LHCN-M2 (cell line): ENCODE results near the gene CMTM5. TPM values are rescaled to one million over a fixed set of nuclear protein-coding genes. Genes with fewer than 3 reads are reported as not detected.

Experiments
- DNase-seq: peaks from one replicate; pipeline ENCODE4 v3.0.0-alpha.2; 2012; ENCODE audit warnings: low read depth
- polyA plus RNA-seq: library from polyadenylated mRNA; unstranded; fragments of >200 nt; gene quantifications from one replicate; pipeline ENCODE4 v1.2.1, GENCODE V29; 2012; ENCODE audit warnings: missing spikeins
- total RNA-seq: library from RNA; depleted of rRNA; stranded (reverse); fragments of >200 nt; gene quantifications from 2 replicates; pipeline ENCODE4 v1.2.3, GENCODE V29; 2014; rRNA removed

Gene CMTM5
- not detected in 2 replicates for total RNA-seq
- not detected for polyA plus RNA-seq

DNA sequence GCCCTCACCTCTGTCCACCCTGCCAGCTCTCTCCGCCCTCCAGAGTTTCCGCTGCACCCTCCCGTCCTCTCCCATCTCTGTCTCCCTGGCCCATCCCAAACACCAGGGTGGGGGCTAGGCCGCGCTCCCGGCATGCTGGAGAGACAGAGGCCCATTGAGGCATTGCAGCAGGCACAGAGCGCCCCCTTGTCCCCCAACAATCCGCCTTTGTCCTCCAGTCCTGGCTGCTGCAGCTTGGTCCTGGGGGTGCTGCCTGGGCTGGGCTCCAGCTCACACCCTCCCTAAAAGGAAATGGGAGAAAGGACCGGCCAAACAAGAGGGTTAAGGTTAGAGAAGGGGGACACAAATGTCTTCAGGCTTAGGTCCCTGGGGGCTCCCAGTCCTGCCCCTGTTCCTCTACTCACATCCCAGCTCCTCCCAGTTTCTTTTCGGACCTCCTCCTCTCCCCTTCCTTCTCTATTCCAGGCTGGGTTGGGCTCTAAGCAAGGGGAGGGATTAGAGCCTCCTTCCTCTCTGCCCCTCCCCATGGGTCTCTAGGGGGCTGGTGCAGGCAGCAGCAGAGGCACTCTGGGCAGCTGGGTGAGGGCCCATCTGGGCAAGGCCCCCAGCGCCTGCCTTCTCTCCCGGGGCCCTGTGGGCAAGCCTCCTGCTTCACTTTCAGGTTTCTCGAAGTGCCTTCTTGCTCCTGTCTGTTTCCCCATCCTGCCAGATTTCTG is at the start of gene CMTM5:
TSS of gene CMTM5 (plus strand) at position 565 of the 716 bp plus-strand sequence. CDS start 206 bp downstream, outside the sequence.
- no peak for DNase-seq

GRCh38 chr14:23327947-23328744 is 48.7 kb upstream of the CMTM5 start:
- peak; percentile 69 for DNase-seq

DNA sequence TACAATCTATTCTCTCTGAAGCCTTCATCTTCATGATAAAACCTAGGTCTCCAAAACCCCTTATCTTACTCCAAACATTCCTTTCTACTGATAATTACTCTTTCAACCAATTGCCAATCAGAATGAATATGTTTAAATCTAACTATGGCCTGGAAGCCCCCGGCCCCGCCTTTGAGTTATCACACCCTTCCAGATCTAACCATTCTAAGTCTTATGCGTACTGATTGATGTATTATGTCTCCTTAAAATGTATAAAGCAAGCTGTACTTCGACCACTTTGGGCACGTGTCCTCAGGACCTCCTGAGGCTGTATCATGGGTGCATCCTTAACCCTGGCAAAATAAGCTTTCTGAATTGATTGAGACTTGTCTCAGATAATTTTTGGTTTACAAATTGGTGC is 41.2 kb upstream of the CMTM5 start:
- no peak for DNase-seq

DNA sequence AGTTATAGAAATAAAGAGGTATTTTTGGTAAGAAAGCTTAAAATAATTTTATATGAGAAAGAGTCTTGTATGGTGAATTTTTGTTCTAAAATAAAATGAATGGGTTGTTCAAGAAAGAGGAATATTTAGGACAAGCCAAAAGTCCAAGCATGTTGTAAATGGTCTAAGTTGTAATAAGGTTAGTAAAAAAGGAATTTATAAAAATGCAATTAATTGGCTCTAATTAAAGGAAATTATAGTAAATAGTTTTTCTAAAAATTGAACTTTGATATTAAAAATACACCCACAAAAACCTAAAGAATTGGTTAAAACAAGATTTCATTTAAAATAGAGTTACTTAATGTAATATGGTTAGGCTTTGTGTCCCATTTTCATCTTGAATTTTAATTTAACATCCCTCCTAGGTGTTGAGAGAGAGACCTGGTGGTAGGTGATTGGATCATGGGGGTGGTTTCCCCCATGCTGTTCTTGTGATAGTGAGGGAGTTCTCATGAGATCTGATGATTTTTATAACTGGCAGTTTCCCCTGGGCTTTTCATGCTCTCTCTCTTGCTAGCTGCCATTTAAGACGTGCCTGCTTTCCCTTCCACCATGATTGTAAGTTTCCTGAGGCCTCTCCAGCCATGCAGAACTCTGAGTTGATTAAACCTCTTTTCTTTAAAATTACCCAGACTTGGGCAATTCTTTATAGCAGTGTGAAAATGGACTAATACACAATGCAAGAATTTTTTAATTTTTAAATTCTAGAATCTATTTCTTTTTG is 37.2 kb upstream of the CMTM5 start:
- DNase-seq = no peak

- DNase-seq = no peak
These were observed 32.4 kb upstream of the CMTM5 start for GRCh38 chr14:23344481-23344880.

DNA sequence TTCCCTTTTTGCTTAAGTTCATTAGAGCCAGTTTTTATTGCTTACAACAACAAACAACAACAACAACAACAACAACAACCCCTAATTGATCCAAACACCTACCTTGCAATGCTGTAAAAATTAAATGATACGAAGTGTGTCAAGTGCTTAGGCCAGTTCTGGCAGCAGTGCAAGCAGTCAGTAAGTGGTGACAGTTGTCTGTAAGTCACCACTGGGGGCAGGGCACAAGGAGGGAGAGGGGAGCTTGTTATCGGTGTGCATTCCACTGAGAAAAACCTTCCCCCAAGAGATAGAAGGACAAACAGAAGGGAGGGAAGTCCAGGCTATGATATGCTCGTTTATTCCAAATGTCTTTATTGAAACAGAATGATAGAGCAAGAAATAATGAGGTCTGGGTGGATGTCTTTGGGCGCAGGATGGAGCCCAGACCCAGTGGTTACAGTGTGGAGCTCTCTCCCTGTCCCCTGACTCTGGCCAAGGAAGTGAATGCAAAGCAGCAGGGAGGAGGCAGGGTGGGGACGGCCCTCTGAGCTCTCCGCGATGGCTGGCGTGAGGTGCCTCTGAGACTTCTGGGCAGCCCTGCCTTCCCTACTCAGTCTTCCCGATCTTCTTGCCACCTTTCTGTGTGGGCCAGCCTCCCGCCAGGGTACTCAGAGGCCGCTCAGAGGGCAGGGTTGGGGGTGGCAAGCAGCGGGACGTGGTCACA is 30.7 kb upstream of the CMTM5 start:
- no peak for DNase-seq

GRCh38 chr14:23346693-23347405 is 30.0 kb upstream of the CMTM5 start:
- no peak for DNase-seq

DNA sequence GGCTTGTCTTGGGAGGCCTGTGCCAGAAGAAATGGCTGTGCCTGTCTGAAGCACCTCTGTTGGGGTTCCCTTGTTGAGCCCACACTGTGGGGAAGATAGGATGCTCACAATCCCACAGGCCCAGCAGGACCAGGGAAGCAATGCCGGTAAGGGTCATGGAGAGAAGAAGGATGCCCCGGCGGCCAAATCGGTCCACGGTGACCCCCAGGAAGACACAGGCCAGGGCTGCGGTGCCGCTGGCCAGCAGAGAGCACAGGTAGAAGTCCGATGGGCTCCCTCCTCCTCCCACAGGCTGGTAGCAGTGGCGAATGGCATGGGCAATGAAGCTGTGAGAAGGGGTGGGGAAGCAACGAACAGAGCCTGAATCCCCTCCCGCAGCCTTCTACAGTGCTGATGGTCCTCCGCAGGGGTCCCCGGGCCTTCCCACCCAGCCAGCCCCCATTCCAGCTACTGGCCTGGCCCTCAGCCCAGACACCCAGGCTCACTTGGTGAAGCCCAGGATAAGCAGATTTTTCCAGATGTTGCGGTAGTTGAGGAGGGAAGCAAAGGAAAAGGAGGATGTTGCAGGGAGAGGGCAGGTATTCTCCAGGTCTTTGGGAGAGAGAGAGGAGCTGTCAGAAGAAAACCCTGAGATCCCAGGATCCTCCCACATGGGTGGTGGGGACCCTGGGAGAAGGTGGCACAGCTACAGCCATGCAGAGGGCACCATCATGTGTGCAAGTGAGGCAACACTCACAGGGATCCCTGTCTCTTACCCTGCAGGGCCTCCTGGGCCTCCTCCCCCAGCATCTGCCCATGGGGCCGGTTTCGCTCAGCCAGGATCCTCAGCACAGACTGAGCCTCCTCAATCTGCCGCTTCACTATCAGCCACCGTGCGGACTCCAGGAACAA is 29.2 kb upstream of the CMTM5 start:
- DNase-seq = no peak

DNA sequence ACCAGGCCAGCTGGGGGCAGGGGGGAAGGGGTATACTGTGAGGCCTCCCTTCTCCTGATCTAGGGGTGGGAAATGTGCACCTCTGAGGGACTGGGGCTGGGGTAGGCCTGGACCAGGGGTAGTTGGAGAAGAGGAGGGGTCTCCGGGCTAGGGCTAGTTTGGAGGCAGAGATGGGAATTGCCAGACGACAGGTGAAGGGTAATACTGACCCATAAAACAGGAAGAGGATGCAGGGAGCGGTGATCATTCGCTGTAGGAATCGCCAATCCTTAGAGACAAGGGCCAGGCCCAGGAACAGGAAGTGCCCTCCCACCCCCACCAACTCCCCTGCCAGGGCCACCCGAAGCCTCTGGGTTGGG is 28.6 kb upstream of the CMTM5 start:
- DNase-seq = no peak

GRCh38 chr14:23349156-23349845 is 27.5 kb upstream of the CMTM5 start:
- DNase-seq = no peak

GRCh38 chr14:23351681-23352505 is 25.0 kb upstream of the CMTM5 start:
- no peak for DNase-seq

DNA sequence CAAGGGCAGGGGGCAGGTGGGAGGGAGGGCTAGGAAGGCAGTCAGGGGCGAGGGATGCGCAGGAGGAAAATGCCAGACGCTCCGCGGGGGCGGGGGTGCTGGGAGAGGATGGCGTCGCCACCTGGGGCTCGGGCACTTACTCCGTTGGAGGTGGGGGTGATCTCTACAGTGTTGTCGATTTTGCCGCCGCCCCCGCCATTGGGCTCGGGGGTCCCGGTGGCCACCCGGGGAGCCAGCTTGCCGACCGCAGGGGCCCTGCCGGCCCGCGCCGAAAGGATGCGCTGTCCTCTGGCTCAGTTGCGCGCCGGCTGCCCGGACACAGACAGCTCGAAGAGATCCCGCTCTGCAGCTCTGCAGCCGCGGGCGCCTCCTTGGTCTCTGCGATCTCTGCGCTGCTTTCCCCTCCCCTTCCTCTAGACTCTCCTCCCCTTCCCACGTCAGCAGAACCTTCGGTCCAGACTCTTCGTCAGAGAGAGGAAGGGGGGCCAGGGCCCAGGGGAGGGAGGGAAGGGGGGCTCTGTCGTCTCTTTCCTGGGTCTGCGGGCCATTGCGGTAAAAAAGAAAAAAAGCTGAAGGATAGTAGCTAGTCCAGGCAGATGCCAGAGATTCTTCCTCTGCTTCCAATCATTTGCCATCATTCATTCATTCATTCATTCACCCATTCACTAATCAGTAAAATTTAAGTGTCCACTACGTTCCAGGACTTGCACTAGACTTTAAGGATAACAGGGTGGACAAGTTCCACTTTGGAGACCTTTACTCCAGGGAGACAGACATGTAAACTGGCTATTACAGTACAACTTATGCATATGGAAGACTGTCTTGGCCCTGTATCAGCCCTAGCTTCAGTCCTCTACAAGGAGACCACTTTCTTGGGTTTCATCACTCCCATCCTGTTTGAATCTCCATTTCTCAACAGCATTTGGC is 24.1 kb upstream of the CMTM5 start, which contains the start of gene SLC22A17:
TSS of gene SLC22A17 (minus strand) at position 382 of the 927 bp plus-strand sequence.
- DNase-seq = peak; percentile 74

GRCh38 chr14:23353433-23353780 is 23.4 kb upstream of the CMTM5 start:
- DNase-seq = no peak

GRCh38 chr14:23354990-23355389 is 21.9 kb upstream of the CMTM5 start:
- no peak for DNase-seq

DNA sequence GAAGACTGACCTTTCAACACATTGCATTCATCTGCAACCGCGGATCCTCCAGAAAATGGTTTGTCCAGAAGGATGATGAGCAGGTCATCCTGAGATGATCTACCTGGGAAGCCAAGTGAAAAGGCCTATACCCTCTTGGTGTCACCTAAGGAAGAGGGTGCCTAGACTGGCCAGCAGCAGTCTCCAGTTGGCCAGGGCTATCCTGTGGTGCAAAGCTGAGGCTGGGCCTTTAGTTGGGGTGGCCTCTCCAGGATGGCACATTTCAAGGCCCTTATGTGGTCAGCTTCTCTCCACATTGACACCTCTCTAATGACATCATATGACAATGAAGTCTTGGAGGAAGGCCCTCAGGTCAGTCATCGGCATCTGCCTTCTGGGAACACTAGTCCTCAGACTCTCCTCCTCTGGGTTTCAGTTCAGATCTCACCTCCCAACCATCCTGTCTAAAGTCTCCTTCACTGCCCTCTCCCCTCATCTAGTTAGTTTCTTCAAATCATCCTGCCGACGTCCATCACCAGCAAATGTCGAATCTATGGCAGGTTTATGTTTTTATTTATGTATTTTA is 20.9 kb upstream of the CMTM5 start:
- DNase-seq = no peak

GRCh38 chr14:23356662-23357061 is 20.2 kb upstream of the CMTM5 start:
- DNase-seq = no peak

- no peak for DNase-seq
These were observed 19.6 kb upstream of the CMTM5 start for GRCh38 chr14:23357261-23357660.
